KMS-11 (cell line): ENCODE results near the gene FMNL2.

Experiments used
- H2AFZ ChIP-seq: fragments of 200-600 bp; sonication (generic); 2 replicates; pipeline ENCODE4 v1.6.1; 2016; ENCODE audit warnings: antibody characterized with exemption, mixed run types, low read depth
- H3K27ac ChIP-seq: fragments of 200-600 bp; sonication (generic); 2 replicates; pipeline ENCODE4 v1.6.1; 2016; ENCODE audit warnings: mild to moderate bottlenecking, mixed run types
- H3K27me3 ChIP-seq: fragments of 200-600 bp; sonication (generic); 2 replicates; pipeline ENCODE4 v1.6.1; 2017; ENCODE audit warnings: mild to moderate bottlenecking, low read depth, mixed run types, moderate library complexity; ENCODE audit not compliant: insufficient read depth
- H3K36me3 ChIP-seq: fragments of 200-600 bp; sonication (generic); 2 replicates; pipeline ENCODE4 v1.6.1; 2017; ENCODE audit warnings: mild to moderate bottlenecking, mixed run types; ENCODE audit not compliant: insufficient read depth
- H3K4me1 ChIP-seq: fragments of 200-600 bp; sonication (generic); 2 replicates; pipeline ENCODE4 v1.6.1; 2016; ENCODE audit warnings: mild to moderate bottlenecking, low read depth, mixed run types; ENCODE audit not compliant: poor library complexity, severe bottlenecking
- H3K4me2 ChIP-seq: fragments of 200-600 bp; sonication (generic); 2 replicates; pipeline ENCODE4 v1.7.0; 2016; ENCODE audit warnings: mild to moderate bottlenecking, mixed run types
- H3K4me3 ChIP-seq: fragments of 200-600 bp; sonication (generic); IDR thresholded peaks from 2 replicates; pipeline ENCODE4 v1.6.1; 2017; ENCODE audit warnings: low read depth, low read length, mixed read lengths; ENCODE audit not compliant: insufficient read depth
- H3K79me2 ChIP-seq: fragments of 200-600 bp; sonication (generic); 2 replicates; pipeline ENCODE4 v1.6.1; 2016; ENCODE audit warnings: low read depth, mixed run types; ENCODE audit not compliant: insufficient read depth
- H3K9ac ChIP-seq: fragments of 200-600 bp; sonication (generic); 2 replicates; pipeline ENCODE4 v1.6.1; 2016; ENCODE audit warnings: mild to moderate bottlenecking, mixed run types
- H4K20me1 ChIP-seq: fragments of 200-600 bp; sonication (generic); 2 replicates; pipeline ENCODE4 v1.6.1; 2016; ENCODE audit warnings: mild to moderate bottlenecking, mixed run types; ENCODE audit not compliant: insufficient read depth
- TF ChIP-seq, protein P1 (sequence below): fragments of 200-600 bp; sonication (generic); conservative IDR thresholded peaks from 2 replicates; pipeline ENCODE4 v1.6.1; 2017; ENCODE audit warnings: low read depth, mild to moderate bottlenecking, antibody characterized with exemption, low read length, moderate library complexity, mixed read lengths

FMNL2 gene

DNA sequence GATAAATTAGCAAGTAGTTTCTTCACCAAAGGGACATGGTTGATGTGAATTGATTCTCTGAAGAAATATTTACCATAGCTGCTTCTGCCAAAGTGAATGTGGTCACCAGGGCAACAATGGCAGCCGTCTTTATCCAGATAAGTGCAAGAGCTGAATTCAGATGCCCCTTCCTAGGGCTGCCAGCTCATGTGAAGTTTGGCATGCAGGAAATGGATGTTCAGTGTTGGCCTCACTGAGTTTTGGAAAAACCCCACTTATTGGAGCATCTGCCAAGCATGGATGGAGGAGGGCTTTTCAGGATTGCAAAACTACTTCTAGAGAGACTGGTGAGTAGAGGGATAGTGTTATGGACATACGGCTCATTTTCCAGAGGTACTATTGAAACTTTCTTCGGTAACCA is 80.8 kb downstream of the FMNL2 start:
- Histone ChIP-seq H3K4me2 (no peak overlapping the region), H3K9ac (no peak overlapping the region), H3K27ac (no peak overlapping the region)

GRCh38 chr2:152418688-152419087 is 83.7 kb downstream of the FMNL2 start:
- H3K27me3 ChIP-seq, result no peaks in the 10 kb centered on the region
- no peak overlapping the region for H2AFZ ChIP-seq
- no peaks in the 10 kb centered on the region for H3K79me2 ChIP-seq
- H3K27ac ChIP-seq, result no peak overlapping the region
- TF ChIP-seq, protein P1, sequence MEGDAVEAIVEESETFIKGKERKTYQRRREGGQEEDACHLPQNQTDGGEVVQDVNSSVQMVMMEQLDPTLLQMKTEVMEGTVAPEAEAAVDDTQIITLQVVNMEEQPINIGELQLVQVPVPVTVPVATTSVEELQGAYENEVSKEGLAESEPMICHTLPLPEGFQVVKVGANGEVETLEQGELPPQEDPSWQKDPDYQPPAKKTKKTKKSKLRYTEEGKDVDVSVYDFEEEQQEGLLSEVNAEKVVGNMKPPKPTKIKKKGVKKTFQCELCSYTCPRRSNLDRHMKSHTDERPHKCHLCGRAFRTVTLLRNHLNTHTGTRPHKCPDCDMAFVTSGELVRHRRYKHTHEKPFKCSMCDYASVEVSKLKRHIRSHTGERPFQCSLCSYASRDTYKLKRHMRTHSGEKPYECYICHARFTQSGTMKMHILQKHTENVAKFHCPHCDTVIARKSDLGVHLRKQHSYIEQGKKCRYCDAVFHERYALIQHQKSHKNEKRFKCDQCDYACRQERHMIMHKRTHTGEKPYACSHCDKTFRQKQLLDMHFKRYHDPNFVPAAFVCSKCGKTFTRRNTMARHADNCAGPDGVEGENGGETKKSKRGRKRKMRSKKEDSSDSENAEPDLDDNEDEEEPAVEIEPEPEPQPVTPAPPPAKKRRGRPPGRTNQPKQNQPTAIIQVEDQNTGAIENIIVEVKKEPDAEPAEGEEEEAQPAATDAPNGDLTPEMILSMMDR, result no peak
- H3K4me3 ChIP-seq, result no peak overlapping the region
- H3K9ac ChIP-seq, result no peak overlapping the region
- no peaks in the 10 kb centered on the region for H4K20me1 ChIP-seq
- no peaks in the 10 kb centered on the region for H3K4me1 ChIP-seq
- no peaks in the 10 kb centered on the region for H3K36me3 ChIP-seq
- H3K4me2 ChIP-seq, result no peak overlapping the region

More for the DNA sequence above, 80.8 kb downstream of the FMNL2 start:
- Histone ChIP-seq H3K79me2 (no peaks in the 10 kb centered on the region), H4K20me1 (no peaks in the 10 kb centered on the region), H2AFZ (no peak overlapping the region), H3K4me3 (no peak overlapping the region), H3K36me3 (no peaks in the 10 kb centered on the region), H3K4me1 (no peaks in the 10 kb centered on the region), H3K27me3 (no peaks in the 10 kb centered on the region)
- TF ChIP-seq, protein P1, result no peak

- Histone ChIP-seq H3K27ac (no peak overlapping the region), H4K20me1 (no peaks in the 10 kb centered on the region), H3K4me1 (no peaks in the 10 kb centered on the region), H2AFZ (no peak overlapping the region), H3K9ac (no peak overlapping the region), H3K79me2 (no peaks in the 10 kb centered on the region), H3K27me3 (no peaks in the 10 kb centered on the region), H3K4me2 (no peak overlapping the region), H3K4me3 (no peak overlapping the region), H3K36me3 (no peaks in the 10 kb centered on the region)
- TF ChIP-seq, protein P1, result no peak
Measured at GRCh38 chr2:152419944-152420343, 85.0 kb downstream of the FMNL2 start.

DNA sequence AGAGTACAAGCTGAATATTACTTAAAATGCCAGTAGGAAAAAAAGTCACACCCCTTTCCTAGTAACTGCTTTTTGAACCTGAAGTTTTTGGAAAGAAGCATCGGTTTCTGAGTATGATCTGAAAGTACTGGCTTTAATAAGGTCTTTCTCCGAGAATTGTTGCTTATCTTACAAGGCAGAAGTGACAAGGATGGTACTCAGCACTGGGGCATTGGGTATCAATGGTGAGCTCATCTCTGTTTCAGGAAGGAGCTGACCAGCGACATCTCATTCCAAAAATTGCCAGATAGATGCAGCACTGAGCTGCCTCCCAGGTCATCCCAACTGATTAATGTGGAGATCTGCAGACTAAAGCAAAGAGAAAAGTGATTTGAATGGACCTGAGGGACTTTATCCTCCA is 85.4 kb downstream of the FMNL2 start:
- H3K36me3 ChIP-seq, result no peaks in the 10 kb centered on the region
- H3K27me3 ChIP-seq, result no peaks in the 10 kb centered on the region
- TF ChIP-seq, protein P1, result no peak
- H3K9ac ChIP-seq, result no peak overlapping the region
- H2AFZ ChIP-seq, result no peak overlapping the region
- H3K4me1 ChIP-seq, result no peaks in the 10 kb centered on the region
- H3K27ac ChIP-seq, result no peak overlapping the region
- H4K20me1 ChIP-seq, result no peaks in the 10 kb centered on the region
- no peaks in the 10 kb centered on the region for H3K79me2 ChIP-seq
- no peak overlapping the region for H3K4me3 ChIP-seq
- no peak overlapping the region for H3K4me2 ChIP-seq

- Histone ChIP-seq H3K4me3 (no peak overlapping the region), H4K20me1 (no peaks in the 10 kb centered on the region), H3K4me2 (no peak overlapping the region), H3K27me3 (no peaks in the 10 kb centered on the region), H3K9ac (no peak overlapping the region), H2AFZ (no peak overlapping the region), H3K79me2 (no peaks in the 10 kb centered on the region), H3K4me1 (no peaks in the 10 kb centered on the region), H3K27ac (no peak overlapping the region), H3K36me3 (no peaks in the 10 kb centered on the region)
- TF ChIP-seq, protein P1, result no peak
Measured at GRCh38 chr2:152420936-152421335, 86.0 kb downstream of the FMNL2 start.
